ENCODE data around the gene PLOD3.

Gene PLOD3

DNA sequence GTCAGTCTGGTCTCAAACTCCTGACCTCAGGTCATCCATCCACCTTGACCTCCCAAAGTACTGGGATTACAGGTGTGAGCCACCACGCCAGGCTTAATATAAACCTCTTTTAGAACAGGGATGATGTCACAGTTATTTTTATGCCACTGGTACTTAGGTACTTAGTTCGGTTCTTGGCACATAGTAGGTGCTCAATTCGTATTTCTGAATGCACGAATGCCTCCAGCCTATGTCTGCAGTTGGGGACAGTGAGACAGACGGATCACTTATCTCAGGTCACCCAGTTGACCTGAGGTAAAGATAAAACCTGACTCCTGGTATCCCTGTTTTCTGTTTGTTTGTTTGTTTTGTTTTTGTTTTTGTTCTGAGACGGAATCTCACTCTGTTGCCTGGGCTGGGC lies 31.2 kb downstream of the PLOD3 start:
- no peak for FAIRE-seq
- DNase-seq (ENCODE audit: insufficient read length, low spot score) = no peak

DNA sequence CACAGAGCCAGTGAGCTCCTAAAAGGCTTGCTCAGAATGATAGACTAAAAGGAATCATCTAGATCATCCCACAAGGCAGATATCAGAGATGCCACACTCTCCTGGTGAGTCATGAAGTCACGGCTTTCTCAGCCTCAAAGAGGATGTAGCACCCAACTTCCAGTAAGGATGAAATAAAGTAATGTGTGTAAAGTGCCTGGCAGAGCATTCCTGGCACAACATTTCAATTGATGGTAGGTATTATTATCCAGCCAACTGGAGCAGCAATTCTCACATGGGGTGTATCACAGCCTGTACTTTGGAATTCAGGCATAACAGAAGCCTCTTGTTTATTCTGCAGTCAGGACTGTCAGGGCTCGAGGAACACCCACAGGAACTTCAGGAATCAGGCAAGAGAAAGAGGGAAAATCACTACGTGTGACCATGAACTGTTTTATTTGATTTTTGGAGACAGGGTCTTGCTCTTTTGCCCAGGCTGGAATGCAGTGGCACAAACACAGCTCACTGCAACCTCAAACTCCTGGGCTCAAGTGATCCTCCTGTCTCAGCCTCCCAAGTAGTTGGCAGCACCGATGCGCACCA lies 32.0 kb downstream of the PLOD3 start:
- DNase-seq (ENCODE audit: insufficient read length, low spot score) = no peak
- FAIRE-seq = no peak

DNA sequence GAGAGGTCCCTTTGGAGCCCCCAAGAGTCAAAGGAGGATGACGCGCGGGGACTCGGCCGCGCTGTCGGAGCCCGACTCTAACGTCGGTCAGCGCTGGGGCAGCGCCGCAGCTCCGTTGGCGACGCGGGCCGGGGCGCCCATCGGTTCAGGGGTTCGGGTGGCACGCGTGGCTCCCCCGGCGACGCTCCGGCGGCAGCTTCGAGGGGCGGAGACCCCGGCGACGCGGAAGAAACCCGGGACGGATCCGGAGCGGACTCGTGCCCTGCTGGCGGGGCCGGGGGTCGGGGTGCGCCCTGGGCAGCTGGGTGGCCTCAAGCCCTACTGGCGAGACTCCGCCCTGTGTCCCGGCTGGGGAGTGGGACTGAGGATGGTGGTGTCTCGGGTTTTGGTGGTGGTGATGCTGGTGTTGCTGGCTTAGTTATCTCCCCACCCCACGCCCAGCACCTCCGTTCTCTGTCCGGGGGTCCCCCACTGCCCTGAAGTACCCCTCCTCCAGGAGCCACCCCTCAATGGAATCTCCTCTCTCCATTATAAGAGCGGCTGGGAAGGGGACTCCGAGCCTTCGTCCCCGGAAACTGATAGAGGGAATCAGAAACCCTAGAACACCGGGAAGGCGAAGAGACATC lies 37.1 kb downstream of the PLOD3 start, which contains the start of gene NAT16:
NAT16 (minus strand) TSS at position 164 of the 626 bp plus-strand sequence. CDS start 5,486 bp downstream, outside the sequence.
- FAIRE-seq (no peak), DNase-seq (ENCODE audit: insufficient read length, low spot score) (no peak)

DNA sequence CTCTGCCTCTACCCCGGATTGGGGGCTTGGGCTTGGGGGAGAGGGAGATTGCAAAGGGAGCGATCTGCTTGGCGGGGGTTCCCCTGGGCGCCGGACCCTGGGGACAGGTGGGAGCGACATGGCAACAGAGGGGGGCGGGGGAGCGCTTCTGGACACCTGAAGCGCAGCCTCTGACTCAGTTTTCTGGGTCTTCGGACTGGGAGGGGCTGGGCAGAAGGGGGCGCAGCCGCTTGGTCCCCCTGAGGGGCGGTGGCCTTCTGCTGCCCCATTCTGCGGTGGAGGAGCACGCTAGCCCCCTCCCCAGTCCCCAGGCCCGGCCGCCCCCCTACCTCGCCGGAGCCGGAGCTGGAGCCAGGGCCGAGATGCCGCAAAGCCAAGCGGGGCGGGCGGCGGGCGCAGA lies 37.7 kb downstream of the PLOD3 start:
- no peak for DNase-seq (ENCODE audit: insufficient read length, low spot score)

DNA sequence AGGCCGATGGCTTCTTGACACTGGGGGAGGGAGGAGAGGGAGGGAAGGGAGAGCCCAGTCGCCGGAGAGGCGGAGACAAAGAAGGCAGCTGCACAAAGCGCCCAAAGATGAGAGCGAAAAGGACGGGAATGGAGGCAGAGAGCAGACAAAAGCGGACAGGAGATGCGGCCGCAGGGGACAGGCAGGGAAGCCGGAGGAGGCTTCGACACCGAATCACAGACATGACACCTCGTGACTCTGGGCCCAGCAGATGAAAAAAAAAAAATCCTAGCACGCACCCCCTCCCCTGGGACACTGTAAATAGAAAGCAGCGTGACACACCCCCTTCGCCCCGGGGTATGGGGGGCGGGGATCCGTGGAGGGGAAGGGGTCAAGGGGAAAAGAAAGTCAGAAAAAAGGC lies 38.3 kb downstream of the PLOD3 start:
- DNase-seq (ENCODE audit: insufficient read length, low spot score) = no peak
- no peak for FAIRE-seq

More for the DNA sequence above, 37.7 kb downstream of the PLOD3 start:
- FAIRE-seq = no peak

DNA sequence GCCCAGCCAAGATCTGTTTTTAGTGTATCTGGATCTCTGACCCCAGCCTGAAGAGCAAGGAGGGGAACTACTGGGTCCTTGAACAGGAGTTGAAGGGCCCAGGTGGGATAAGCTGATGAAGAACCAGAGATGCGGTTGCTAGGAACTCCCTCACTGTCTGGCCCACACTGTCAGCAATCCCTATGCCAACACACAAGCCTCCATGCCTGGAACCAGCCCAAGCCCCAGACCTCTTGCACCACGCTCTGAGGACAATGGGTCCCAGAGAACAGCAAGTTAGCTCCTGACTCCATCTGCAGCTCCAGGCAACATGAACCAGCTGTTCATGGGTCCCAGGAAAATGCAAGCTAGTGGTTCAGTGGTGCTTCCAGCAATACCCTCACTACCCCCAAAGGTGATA lies 39.7 kb downstream of the PLOD3 start:
- FAIRE-seq = no peak

DNA sequence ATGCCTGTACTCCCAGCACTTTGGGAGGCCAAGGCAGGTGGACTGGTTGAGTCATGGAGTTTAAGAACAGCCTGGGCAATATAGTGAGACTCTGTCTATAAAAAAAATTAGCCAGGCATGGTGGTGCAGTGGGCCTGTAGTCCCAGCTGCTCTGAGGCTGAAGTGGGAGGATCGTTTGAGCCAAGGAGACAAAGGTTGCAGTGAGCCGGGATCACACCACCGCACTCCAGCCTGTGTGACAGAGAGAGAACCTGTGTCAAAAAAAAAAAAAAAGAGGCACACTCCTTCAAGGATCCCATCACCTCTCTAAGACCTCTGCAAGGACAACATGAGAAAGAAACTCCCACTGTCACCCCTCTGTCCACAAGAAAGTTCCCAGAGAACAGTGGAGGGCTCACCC lies 41.7 kb downstream of the PLOD3 start:
- no peak for FAIRE-seq

More for the DNA sequence above, 39.7 kb downstream of the PLOD3 start:
- DNase-seq (ENCODE audit: insufficient read length, low spot score) = no peak

DNA sequence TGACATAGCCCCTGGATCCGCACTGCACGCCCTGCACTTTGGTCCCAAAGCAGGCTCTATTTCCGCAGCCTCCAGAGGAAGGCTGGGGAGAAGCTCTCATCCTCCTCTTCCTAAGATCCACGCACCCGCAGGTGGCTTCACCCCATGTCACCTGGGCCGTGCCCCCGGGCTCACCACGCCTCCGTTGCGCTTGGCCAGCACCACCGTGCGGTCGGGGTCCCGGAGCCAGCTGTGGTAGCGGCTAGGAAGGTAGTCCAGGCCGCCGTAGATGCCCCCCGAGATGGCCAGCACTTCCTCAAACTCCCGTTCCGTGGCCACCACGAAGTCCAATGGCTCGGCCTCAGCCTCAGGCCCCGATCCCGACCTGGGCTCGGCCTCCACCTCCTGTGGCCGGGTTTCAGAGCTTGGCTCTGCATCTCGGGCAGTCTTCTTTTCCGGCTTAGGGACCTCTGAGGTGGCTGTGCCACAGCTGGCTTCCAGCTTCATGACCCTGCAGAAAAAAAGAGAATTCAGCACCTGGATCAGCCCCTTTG lies 43.0 kb downstream of the PLOD3 start:
- no peak for FAIRE-seq
- DNase-seq (ENCODE audit: insufficient read length, low spot score) = no peak

More for the DNA sequence above, 41.7 kb downstream of the PLOD3 start:
- no peak for DNase-seq (ENCODE audit: insufficient read length, low spot score)

DNA sequence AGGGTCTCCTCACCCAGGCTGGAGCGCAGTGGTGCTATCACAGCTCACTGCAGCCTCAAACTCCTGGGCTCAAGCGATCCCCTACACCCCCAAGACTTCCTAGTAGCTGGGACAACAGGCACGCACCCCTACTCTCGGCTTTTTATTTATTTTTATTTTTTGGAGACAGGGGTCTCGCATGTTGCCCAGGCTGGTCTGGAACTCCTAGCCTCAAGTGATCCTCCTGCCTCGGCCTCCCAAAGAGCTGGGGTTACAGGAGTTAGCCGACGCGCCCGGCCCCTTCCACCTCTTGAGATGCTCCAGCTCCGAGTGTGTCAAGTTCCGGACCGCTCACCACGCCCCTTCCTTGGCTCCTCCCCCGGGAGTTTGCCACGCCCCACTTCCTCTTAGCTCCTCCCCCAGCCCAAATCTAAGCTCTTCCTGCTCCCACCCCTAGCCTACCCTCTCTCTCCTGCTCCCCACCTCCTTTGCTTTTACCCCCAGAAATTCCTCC lies 43.6 kb downstream of the PLOD3 start:
- DNase-seq (ENCODE audit: insufficient read length, low spot score) (peak; percentile 85), FAIRE-seq (peak; percentile 44)

DNA sequence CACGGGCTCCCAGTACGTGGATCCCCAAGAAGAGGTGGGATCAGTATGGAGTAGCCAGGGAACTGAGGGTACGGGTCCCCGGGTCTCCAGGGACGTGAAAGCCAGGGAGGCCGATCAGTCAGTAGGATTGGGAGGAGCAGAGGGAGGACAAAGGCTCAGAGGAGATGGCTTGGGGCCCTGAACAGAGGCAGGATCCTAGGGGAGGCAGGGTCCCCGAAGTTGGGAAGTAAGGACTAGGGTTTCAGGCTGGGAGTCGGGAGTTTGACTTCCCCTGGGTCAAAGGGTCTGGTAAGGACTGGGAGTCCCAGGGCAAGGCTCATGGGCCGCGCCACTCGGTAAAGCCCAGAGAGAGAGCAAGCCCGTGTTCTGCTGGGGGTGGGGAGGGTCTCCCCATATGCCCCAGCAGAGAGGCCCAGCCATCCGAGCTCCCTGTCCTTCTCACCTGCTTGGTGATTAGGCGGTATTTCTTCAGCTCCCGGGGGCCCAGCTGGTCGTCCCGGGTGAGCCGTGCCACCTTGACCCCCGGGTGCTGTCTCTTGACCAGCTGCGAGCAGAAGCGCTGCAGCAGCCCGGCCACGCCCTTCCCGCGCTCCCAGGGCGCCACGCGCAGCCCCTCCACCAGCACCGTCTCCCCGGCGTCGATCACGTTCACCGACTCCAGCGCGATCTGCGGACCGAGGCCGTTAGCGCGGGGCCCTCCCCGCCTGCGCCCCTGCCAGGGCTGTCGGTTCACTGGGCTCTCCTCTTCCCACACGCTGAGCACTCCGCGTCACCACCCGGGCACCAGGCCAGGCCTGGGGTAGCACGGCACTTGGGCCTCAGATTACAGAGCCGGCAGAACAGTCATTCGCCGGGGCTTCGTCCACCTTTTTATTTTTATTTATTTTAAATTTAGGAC lies 44.3 kb downstream of the PLOD3 start:
- DNase-seq (ENCODE audit: insufficient read length, low spot score) (no peak), FAIRE-seq (no peak)

DNA sequence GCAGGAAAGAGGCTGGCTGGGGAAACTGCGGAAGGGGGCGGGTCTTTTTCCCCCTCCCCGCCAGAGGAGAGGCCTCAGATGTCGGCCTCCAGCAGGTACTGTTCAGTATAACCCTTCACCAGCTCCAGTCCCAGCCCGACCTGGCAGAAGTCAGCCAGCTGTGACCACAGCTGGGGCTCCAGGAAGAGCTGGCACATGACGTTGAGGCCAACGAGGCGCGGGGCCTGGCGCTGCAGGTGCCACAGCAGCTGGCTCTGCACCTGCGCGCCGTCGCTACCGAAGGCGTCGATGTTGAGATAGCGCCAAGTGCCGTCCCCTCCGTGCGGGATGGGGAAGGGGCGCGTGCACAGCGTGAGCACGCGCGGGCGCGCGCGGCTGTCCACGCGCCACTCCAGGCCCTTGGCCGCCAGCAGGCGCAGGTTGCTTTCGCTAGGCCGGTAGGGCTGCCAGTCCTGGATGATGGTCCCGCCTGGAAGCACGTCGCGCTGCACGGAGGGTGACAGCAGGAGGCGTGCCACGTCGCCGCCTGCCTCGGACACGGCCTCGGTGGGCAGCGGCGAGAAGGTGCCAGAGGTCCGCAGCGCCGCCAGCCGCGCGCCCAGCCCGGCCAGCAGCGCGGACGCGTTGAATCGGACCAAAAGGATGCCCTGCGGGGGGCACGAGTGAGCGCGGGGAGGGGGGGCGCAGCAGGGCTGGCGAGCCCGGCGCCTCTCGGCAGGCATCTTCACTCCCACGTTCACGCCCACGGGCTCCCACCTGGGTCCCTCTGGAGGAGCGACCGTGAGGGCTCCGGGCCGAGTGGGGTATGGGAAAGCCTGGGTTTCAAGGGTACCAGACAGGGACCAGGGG lies 45.2 kb downstream of the PLOD3 start:
- DNase-seq (ENCODE audit: insufficient read length, low spot score) (no peak), FAIRE-seq (no peak)

DNA sequence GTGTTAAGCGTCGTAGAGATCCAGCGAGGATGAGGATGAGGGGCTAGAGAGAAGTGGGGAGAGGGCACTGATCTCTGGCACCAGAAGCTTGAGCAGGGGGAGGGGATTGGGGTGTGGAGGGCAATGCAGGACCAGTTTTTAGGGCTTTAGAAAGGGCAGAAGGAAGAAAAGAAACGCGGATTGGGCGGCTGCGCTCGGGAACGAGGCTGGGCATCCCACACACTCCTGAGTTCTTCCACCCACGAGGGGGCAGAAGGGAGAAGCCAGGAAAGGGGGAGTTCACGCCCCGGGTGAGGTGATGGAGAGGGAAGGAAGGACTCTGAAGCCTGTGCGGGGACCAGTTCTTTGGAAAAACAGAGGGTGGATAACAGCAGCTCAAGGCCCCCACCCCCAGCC lies 45.9 kb downstream of the PLOD3 start:
- FAIRE-seq (no peak), DNase-seq (ENCODE audit: insufficient read length, low spot score) (no peak)

DNA sequence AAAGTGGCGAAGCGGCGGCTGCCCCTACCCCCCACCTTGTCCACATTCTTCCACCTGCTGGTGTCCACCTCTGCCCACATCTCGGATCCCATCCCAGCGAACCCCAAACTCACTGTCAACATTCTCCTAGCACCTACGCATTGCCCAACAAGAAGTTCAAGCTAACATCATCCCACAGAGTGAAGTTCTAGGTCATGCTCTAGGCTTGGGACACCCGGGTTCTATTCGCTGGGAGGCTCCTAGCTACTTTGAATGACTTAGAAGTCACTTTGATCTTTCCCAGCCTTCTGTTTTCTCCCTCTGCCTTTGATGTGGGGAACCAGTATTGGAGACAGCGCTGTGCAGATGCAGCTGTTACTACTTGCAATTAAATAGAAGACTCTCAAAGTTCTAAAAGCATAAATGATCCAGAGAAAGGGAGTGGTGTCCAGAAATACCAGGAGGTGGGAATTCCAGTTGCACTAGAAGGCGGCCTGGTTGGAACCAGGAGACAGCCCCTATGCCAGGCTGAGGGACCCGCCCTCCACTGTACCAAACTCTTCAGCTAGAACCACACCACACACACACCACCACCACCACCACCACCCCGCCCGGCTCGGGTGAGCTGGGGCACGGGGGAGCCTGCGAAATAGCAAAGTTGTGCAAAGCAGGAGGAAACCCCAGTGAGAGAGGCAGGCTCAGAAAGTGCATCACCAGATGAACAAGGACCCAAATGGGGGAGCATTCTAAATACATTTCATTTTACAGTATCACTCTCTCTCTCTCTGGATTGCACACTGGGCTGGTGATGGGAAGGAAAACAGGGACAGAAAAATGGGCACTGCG lies 46.6 kb downstream of the PLOD3 start:
- FAIRE-seq (no peak), DNase-seq (ENCODE audit: insufficient read length, low spot score) (no peak)

DNA sequence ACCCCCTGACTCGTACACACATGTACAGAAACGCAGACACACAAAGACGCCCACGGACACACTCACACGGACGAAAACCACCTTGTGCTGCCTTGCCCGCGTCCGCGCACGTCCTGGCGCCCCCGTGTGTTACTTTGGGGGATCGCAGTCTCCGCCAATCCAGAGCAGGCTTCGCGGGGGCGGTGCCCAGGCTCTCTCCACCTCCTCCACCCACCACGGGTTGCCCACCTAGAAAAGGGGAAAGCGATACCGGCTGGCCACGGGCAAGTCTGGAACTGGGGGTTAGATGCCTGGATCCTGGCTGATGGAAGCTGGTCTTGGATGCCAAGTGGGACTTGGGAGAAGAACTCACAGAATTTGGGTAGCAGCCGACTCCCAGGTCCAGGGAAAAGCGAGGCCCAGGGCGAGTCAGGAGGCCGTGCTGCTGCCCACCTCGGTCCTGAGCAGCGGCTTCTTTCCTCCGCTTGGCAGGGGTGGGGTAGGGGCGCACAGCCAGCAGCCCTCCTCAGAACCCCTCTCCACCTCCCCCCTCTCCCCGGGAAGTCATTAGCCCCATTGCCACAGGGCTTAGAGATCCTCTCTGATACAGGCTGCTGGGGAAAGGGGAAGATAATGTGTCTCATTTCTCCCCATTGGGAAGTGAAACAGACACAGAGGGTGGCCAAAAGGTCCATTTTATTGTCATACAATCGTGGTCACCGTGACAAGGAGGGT lies 47.4 kb downstream of the PLOD3 start:
- DNase-seq (ENCODE audit: insufficient read length, low spot score) (peak; percentile 77), FAIRE-seq (peak; percentile 88)

DNA sequence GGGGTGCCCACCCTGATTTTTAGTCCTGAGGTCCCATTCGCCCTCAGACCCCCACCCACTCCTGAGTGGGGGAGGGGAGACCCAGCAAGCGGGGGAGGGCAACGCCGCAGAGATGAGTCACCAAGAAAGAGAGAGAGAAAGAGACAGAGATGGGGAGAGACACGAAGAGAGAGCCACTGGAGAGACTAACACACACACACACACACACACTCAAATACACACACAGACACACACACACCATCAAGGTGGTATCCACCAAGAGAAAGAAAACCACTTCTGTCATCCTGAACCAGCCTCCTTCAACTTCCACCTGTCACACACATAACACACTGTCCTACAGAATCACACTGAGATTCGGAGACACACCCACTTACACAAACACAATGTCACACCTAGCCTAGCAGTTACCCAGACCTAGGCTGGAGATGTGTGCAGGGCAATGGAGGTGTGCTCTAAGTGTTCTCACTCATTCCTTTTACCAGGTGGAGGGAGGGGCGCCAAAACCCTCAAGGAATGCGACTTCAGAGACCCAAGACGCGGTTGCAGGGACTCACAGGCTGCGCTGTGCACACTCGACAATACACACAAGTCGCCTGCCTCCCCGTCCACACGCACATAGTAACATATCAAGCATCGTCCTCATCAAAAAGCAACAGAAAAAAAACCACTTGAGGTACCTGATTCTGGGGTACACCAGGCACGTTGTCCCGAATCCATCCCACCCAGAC lies 48.1 kb downstream of the PLOD3 start:
- FAIRE-seq = peak; percentile 23
- DNase-seq (ENCODE audit: insufficient read length, low spot score) = no peak

DNA sequence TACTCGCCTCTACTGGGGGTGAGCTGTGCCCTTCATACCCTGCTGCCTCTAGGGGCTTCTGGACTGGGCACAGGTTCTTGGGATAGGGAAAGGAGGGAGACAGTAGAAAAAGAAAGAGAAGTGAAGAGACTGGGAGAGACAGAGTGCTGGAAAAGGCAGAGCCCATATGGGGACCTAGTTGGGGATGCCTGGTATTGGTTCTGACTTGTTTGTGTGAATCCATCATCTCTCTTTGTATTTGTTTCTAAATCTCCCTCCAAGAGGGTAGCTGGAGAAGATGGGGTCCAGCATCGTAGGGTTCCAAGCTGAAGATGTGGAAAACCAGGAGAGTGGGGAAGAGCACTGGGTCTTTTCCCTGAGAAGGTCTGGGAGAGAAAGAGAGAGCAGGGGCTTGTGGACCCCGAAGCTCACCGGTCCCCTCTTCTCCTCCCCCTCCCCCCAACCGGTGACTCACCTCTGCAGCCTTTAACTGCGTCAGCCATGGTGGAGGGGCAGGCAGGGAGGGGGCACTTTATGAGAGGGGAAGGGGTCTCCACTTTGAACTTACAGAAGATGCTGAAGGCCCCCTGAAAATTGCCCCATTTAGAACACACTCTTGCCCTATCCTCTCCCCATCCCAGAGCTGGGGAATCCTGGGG lies 48.9 kb downstream of the PLOD3 start:
- FAIRE-seq (no peak), DNase-seq (ENCODE audit: insufficient read length, low spot score) (no peak)

DNA sequence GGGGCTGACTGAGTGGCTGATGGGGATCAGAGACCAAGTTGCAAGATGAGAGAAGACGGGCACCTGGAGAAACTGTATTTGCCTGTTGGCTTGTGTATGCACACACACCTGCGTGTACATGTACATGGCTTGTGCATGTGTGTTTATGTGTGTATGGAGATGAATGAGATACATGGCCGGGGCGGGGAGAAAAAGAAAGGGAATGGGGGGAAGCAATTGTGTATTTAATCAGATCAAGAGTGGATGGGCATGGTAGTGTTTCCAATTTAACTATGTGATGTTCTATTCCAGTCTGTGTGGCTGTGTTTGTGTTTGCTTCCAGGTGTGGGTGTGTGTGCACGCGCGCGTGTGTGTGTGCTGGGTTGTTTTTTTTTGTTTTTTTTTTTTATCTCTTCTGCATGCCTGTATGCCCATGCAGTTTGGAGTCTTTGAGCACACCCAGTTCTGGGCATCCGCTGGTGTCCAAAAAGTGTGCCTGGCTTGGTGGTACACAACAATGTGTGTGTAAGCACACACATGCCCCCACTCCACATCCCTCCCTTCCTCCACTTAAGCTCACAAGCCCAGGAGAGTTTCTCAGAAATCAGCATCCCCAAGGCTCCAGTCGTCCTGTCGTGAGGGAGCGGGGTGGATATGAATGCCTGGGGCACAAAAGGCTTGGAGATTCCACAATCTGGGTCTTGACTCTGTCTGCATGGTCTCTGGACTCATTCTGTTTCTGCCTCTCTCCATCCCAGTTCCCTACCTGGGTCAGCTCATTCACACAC lies 49.6 kb downstream of the PLOD3 start:
- FAIRE-seq (no peak), DNase-seq (ENCODE audit: insufficient read length, low spot score) (no peak)
